ENCODE data around the gene ZNF136.

DNA sequence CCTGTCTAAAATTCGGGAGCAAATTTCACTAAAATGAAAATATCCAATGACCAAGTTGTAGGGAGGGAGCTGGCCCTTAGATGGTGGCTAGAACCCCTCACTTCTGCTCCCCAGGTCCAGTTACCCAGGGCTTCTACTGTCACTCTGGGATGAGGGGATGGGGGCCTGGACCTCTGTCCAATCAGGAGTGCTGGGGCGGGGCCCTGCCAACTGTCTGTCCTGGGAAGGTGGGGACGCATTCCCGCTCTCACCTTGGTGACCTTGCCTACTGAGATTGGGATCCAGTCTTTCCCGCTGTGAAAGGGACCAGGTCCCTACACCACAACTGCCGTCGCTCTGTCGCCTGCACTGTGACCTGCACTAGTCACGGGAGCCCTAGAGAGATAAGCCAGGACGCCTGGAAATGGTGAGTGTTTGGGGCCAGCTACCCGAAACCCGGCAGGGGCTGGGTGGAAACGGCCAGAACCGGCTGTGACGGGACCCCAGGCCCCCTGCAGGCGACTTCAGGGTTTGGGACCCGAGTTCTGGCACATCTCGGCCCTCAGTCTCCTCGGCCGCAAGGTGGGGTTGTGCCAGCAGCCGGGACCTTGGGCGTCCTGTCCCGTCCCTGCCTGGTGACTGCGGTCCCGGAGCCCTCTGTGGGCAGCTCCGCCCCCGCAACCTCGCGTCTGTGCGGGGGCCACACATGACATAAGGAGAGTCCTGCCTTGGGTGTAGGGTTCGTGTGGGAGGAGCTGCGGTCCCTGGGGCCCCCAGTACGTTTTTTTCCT lies 45.5 kb upstream of the ZNF136 start:
- no peak for TF ChIP-seq ZNF577 (CRISPR knock-in tag; IDR thresholded peaks at IDR 0.05; ENCODE audit: borderline replicate concordance, low read depth)
- no peak for TF ChIP-seq ZNF3 (CRISPR knock-in tag; IDR thresholded peaks at IDR 0.05)
- TF ChIP-seq, protein P1, sequence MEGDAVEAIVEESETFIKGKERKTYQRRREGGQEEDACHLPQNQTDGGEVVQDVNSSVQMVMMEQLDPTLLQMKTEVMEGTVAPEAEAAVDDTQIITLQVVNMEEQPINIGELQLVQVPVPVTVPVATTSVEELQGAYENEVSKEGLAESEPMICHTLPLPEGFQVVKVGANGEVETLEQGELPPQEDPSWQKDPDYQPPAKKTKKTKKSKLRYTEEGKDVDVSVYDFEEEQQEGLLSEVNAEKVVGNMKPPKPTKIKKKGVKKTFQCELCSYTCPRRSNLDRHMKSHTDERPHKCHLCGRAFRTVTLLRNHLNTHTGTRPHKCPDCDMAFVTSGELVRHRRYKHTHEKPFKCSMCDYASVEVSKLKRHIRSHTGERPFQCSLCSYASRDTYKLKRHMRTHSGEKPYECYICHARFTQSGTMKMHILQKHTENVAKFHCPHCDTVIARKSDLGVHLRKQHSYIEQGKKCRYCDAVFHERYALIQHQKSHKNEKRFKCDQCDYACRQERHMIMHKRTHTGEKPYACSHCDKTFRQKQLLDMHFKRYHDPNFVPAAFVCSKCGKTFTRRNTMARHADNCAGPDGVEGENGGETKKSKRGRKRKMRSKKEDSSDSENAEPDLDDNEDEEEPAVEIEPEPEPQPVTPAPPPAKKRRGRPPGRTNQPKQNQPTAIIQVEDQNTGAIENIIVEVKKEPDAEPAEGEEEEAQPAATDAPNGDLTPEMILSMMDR (CRISPR knock-in tag; IDR thresholded peaks at IDR 0.05) = peak; percentile 51
- no peak for TF ChIP-seq SSRP1 (CRISPR knock-in tag; IDR thresholded peaks at IDR 0.05)

All from HepG2 (cell line).